ENCODE measurements around the gene DGKD. TPM values are rescaled to one million over a fixed set of nuclear protein-coding genes. Genes with fewer than 3 reads are reported as not detected.

DGKD gene
- total and polyA plus RNA-seq, 10 of the 15 experiments (the other 5 are each of a cell fraction or from before 2014, with no cell fraction given), result 2.7 to 81.9 (median 27.0) TPM

DNA sequence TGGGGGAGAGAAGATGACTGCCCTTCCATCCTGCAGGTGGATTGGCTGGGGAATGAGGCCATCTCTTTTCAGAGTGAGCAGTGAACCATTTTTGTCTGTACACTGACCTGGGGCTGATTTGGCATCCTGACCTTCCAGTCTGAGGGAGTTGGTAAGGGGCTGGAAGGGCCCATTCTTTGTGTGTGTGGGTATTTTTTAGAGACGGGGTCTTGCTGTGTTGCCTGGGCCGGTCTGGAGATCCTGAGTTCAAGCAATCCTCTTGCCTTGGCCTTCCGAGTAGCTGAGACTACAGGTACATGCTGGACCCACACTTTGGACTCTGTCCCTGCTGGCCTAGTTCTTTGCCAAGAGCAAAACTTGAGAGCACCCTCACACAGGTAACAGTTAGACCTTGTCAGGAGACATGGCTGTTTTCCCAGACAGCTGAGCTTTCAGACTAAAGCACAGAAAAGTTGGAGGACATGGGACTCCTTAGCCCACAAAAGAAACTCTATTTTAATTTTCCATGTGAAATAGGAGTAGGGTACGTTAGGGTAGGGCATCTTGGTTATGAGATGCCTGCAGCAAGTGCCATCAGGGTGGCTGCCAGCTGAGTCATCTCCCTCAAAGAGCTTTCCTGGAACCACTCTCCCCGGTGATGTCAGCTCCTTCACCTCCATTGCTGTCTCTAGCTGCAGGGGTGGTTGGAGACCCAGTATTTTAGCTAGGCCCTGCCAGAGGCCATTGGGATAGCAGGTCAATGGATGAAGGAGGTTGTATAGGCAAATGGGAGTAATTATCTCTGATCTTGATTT, 60.7 kb downstream of the DGKD start:
- Histone ChIP-seq H3K79me2 (ENCODE audit: control insufficient read depth, insufficient read depth, low read length) (peaks cover 16% of the 10 kb centered on the region), H3K4me2 (ENCODE audit: control insufficient read depth, insufficient read depth) (no peak overlapping the region), H2AFZ (ENCODE audit: control insufficient read depth, low read depth, low read length) (no peak overlapping the region), H3K4me1 (ENCODE audit: control insufficient read depth, insufficient read depth, low read length) (peaks cover 40% of the 10 kb centered on the region), H3K9ac (ENCODE audit: control insufficient read depth, insufficient read depth, low read length) (no peak overlapping the region), H3K36me3 (ENCODE audit: control insufficient read depth in 2 of 2, insufficient read depth in 2 of 2, low read length in 1 of 2) (0 out of 4 replicates have a peak, but pooled peaks cover 0 to 3% of the 10 kb centered on the region in 2 experiments), H3K4me3 (no peak overlapping the region), H3K9me3 (replicated peaks; ENCODE audit: control insufficient read depth, insufficient read depth, low read length) (peaks cover 6% of the 10 kb centered on the region), H3K27me3 (replicated peaks in 1 of 2; ENCODE audit: control insufficient read depth in 2 of 2, insufficient read depth in 2 of 2, low read length in 1 of 2) (no peaks in the 10 kb centered on the region), H3K27ac (ENCODE audit: control insufficient read depth, insufficient read depth) (no peak overlapping the region), H4K20me1 (ENCODE audit: control insufficient read depth, insufficient read depth) (no peaks in the 10 kb centered on the region)
- ATAC-seq (no peak), FAIRE-seq (no peak), DNase-seq (ENCODE audit: low read depth, low spot score) (no peak)
- BruUV-seq (replicated peaks), result no TSS peak
- POLR2A ChIA-PET, result no interaction called here
- RAD21 ChIA-PET (ENCODE audit: unreplicated experiment), result interaction anchor here (0.8 to 1.0 kb wide), 3 partner anchors 9 to 28 kb away, joined by 3 to 5 read pairs (median 3); no protein-coding TSS in a partner anchor
- SMC1A ChIA-PET (ENCODE audit: uncharacterized antibody, unreplicated experiment), result interaction anchor here (1.0 to 6.7 kb wide), 2 partner anchors 10 to 28 kb away, joined by 4 to 66 read pairs; no protein-coding TSS in a partner anchor
- CTCF ChIA-PET, result interaction anchor here (1.1 to 15.3 kb wide), 2 partner anchors 11 to 66 kb away, joined by 4 to 135 read pairs; no protein-coding TSS in a partner anchor
- 78% methylated on average over 5 of the region's 5 CpGs for WGBS (ENCODE audit: insufficient coverage, insufficient replicate concordance, low lambda C conversion rate, missing lambda C conversion rate)
- in situ Hi-C loops (cut with MboI) (no loop called here), intact Hi-C loops (cut with micrococcal nuclease; ENCODE audit: unreplicated experiment) (no loop called here)
- TF ChIP-seq EZH2 (IDR thresholded peaks at IDR 0.05; ENCODE audit: borderline replicate concordance, control insufficient read depth, low read depth, low read length) (no peak), STAT1 (conservative IDR thresholded peaks at IDR 0.05) (no peak), MYB (IDR thresholded peaks at IDR 0.05; ENCODE audit: borderline replicate concordance, low read depth, low read length) (no peak), NR2C2 (IDR thresholded peaks at IDR 0.05; ENCODE audit: borderline replicate concordance, control insufficient read depth, insufficient read length, low read depth) (no peak), CHD4 (IDR thresholded peaks at IDR 0.05) (no peak), CREM (IDR thresholded peaks at IDR 0.05; ENCODE audit: low read depth) (no peak), NFXL1 (IDR thresholded peaks at IDR 0.05; ENCODE audit: borderline replicate concordance) (no peak), BCL11A (IDR thresholded peaks at IDR 0.05; ENCODE audit: low read depth, low read length) (no peak), JUND (IDR thresholded peaks at IDR 0.05; ENCODE audit: low read depth, low read length) (no peak), BMI1 (IDR thresholded peaks at IDR 0.05; ENCODE audit: borderline replicate concordance) (no peak), ATF7 (IDR thresholded peaks at IDR 0.05; ENCODE audit: low read depth) (no peak), MTA3 (IDR thresholded peaks at IDR 0.05; ENCODE audit: borderline replicate concordance, low read length) (no peak), HSF1 (IDR thresholded peaks at IDR 0.05; ENCODE audit: low read depth, low read length) (no peak), SPI1 (IDR thresholded peaks at IDR 0.05; ENCODE audit: borderline replicate concordance, insufficient read depth, low read depth, low read length) (no peak)
- TF ChIP-seq, protein P1, sequence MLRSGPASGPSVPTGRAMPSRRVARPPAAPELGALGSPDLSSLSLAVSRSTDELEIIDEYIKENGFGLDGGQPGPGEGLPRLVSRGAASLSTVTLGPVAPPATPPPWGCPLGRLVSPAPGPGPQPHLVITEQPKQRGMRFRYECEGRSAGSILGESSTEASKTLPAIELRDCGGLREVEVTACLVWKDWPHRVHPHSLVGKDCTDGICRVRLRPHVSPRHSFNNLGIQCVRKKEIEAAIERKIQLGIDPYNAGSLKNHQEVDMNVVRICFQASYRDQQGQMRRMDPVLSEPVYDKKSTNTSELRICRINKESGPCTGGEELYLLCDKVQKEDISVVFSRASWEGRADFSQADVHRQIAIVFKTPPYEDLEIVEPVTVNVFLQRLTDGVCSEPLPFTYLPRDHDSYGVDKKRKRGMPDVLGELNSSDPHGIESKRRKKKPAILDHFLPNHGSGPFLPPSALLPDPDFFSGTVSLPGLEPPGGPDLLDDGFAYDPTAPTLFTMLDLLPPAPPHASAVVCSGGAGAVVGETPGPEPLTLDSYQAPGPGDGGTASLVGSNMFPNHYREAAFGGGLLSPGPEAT (IDR thresholded peaks at IDR 0.05; ENCODE audit: low read depth), result no peak
- TF ChIP-seq, protein P2, sequence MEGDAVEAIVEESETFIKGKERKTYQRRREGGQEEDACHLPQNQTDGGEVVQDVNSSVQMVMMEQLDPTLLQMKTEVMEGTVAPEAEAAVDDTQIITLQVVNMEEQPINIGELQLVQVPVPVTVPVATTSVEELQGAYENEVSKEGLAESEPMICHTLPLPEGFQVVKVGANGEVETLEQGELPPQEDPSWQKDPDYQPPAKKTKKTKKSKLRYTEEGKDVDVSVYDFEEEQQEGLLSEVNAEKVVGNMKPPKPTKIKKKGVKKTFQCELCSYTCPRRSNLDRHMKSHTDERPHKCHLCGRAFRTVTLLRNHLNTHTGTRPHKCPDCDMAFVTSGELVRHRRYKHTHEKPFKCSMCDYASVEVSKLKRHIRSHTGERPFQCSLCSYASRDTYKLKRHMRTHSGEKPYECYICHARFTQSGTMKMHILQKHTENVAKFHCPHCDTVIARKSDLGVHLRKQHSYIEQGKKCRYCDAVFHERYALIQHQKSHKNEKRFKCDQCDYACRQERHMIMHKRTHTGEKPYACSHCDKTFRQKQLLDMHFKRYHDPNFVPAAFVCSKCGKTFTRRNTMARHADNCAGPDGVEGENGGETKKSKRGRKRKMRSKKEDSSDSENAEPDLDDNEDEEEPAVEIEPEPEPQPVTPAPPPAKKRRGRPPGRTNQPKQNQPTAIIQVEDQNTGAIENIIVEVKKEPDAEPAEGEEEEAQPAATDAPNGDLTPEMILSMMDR (IDR thresholded peaks at IDR 0.05 in 2 of 3, conservative IDR thresholded peaks at IDR 0.05 in 1 of 3; ENCODE audit: control insufficient read depth in 2 of 3, extremely low read depth in 1 of 3, insufficient read depth in 1 of 3, low read depth in 3 of 3, low read length in 3 of 3), result no peak
- TF ChIP-seq, protein P3, sequence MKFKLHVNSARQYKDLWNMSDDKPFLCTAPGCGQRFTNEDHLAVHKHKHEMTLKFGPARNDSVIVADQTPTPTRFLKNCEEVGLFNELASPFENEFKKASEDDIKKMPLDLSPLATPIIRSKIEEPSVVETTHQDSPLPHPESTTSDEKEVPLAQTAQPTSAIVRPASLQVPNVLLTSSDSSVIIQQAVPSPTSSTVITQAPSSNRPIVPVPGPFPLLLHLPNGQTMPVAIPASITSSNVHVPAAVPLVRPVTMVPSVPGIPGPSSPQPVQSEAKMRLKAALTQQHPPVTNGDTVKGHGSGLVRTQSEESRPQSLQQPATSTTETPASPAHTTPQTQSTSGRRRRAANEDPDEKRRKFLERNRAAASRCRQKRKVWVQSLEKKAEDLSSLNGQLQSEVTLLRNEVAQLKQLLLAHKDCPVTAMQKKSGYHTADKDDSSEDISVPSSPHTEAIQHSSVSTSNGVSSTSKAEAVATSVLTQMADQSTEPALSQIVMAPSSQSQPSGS (IDR thresholded peaks at IDR 0.05; ENCODE audit: low read length), result no peak
